HG03064 (cell line): ENCODE results near the gene ACOXL.

Experiments
- ATAC-seq: cut with Tn5 transposase; IDR thresholded peaks from one replicate; pipeline ENCODE4 v1.9.1; 2021; ENCODE audit warnings: low read depth; ENCODE audit not compliant: unreplicated experiment

ACOXL gene

DNA sequence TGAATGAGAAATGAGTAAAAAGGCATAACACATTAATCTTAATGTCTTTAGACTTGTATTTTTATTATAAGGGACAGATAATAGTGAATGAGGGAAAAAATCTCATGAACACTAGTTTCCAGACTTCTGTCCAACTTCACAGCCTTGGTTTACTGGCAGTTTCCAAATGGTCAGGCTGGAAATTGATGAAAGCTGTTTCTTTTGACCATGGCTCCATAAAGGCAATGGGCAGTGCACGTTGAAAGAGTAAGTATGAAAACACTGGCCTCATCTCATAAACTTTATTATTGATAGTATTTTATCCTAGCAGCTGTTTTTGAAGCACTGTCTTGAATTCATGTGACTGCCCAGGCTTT lies 411.4 kb downstream of the ACOXL start:
- ATAC-seq, result no peak

DNA sequence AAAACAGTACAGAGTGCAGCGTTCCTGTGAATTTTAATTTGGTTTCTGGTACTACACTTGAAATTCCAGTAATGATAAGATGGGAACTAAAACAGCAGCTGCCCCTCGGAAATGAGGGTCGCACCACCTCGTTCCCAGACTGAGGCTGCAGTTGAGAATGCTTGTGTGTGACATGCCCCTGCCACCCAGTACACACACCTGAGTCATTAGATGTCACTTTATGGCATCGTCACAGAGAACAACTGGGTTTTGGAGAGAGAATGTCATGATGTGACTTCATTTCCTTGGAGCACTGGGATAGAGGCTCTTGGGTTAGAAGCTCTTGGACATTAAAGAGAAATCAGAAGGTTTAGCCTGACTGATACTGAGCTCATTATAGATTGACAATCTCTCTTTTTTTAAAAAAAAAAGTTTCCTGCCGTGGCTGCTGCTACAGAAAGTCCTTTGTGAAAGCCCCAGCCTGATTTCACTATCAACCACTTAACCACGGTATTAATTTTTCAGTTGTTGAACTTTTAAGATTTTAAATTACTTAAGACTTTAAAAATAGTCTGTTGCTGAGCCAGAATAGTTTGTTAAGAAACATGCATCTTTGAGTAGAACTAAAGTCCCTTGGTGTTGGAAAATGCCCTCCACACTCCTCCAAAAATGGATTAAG lies 412.9 kb downstream of the ACOXL start:
- ATAC-seq, result no peak

DNA sequence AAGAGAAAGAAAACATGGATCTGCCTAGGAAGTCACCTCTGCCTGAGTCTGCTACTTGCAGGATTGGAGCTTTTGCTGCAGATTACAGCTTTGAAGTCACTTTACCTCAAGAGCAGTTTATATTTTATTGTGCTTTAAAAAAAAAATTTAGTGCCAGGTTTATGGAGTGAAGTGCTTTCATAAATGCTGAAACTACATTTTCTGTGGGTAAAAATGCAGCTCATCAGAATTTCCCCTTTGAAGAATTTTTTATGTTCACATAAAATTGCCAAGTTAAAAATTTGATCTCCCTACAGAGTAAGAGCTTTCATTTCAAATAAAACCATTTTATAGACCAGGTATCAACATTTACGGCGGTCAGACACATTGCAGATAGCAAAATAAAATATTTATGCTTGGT lies 413.6 kb downstream of the ACOXL start:
- no peak for ATAC-seq

DNA sequence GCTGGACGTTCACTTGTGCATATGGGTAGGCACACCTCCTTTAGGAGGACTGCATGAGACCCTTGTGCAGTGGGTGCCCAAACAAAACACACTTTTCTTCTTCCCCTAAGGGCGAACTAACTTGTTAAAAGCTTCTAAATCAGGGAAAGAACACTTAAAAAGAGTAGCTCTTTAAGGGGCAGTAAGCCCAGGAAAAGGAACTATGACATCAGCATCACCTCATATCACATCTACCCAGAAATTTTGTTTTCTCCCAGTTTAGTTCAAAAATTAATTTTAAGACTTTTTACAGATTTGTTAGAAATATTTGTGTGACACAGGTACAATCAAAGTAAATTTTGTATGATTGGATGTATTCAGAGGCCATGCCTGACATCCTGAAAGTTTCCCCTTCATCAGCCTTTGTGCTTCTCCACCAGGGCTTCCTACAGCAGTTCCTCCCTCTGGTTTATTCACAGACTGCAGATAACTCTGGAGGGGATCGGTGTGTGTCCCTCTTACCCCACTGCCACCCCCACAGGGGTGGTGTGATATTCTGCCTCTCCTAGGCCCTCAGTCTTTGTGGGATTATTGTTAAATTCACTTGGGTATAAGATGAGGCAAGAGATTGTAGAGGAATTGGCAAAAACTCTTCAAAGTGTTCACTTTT lies 416.0 kb downstream of the ACOXL start:
- ATAC-seq, result no peak

DNA sequence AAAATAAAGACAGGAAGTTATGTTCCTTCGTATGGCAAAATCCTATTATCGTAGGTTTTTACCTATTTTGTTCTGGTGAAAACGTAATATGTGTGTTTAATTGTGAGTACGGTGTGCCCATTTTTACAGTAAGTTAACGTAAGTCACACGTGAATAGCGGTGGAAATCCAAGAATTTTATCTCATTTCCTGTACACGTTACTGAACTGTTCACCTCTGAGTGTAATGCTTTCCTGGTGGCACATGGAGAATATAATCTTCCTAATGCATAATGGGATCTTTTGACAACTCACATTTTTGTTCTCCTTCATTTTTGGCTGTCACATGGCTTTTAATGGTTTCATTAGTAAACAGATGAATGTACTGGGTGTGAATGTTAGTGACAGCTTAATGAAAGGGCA lies 416.6 kb downstream of the ACOXL start:
- ATAC-seq, result no peak

DNA sequence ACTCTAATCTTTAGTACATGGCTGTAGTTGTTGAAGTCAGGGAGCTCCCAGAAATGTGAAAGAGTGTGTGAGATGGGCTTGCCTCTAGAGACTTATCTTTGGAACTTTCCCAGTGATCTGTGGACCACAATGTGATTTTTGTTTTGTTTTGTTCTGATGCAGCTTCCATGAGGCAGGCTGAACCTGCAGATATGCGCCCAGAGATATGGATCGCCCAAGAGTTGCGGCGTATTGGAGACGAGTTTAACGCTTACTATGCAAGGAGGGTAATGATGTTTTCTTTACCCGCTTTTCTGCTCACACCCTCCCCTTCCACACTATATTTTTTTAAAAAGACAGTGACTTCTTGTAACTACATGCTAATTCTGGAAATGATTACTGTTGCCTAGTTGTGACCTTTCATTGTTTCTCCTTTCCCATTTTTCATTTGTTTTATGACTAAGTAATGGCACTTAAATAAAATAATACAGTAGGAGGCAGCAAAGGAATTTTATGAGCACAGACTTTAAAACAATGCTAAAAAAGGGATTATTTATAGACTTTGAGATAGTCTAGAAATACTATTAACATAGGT lies 417.6 kb downstream of the ACOXL start:
- ATAC-seq, result no peak

DNA sequence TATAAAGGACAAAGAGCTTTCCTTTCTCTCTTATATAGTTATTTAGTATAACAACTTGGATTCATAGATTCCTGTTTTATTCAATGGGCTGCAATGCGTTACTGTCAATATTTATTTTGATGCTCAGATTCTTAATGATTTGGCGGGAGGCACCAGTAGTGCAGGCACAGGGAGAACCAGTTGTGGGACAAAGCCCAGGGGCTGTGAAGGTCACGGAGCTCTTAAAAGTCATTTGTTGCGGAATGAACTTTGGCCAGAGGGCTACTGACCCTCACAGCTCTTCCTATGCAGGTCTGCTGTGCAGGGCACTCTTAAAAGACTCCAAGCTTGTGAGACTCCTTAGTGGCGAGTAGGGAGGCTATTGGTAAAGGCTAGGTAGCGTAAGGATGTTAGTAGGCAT lies 422.4 kb downstream of the ACOXL start:
- ATAC-seq, result no peak

DNA sequence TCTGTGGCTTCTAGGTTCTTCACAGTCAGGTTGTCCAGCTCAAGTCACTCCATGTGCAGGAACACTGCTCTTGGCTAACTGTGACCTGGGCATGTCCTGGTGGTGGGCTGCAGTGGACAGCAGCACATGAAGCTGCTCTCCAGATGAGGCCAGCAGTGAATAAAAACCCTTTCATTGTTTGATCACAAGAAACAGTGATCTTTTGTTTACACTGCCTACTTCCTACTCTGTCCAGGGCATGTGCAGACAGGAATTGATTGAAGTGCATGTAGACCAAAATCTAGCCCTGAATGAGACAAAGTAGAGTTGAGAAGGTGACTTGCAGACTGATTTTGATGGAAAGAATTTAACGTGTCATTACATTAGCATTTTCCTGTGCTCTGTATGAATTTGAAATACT lies 423.2 kb downstream of the ACOXL start:
- ATAC-seq, result no peak

DNA sequence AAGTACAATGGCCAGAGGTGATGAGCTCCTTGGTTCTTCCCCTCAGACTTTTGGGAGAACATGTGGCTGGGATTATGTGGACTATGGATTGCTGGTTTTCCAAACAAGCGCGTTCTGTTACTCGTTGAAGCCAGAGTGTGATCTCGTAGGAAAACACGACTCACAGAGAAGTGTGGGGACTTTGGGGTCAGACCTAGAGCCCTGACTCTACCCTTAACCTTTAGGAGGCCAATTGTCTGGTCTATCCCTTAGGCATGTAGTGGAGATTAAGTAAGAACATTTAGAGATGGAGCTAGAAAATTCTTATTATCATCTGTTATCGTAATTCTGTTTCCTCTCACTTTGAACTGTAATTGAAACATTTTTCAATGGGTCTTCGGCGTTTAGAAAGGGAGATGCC lies 424.2 kb downstream of the ACOXL start:
- no peak for ATAC-seq

DNA sequence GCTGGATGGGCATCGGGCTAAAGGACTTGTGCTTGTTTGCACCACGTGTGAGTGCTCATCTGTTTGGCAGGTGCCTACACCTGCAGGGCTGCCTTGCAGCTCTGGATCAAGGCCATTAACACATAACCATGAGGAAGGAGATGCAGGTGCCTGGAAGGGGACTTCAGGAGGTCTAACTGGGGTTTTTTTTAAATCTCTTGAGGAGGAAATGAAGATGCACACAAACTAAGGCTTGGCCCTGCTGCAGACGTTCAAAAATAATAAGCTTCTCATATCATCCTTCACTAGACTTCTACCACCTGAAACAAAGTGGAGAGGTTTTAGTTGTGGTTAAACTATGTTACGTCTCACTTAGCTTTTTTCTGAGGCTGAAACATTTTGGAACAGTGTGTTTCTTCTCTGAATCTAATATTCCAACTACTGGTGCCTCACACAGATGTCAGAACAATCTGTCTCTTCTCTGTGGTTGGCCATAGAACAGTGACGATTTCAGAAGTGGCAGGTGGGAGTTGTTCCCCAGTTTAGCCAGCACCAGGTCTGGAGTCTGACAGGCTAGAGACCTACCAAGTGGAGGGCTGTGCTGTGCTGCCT lies 424.8 kb downstream of the ACOXL start:
- peak; percentile 44 for ATAC-seq

DNA sequence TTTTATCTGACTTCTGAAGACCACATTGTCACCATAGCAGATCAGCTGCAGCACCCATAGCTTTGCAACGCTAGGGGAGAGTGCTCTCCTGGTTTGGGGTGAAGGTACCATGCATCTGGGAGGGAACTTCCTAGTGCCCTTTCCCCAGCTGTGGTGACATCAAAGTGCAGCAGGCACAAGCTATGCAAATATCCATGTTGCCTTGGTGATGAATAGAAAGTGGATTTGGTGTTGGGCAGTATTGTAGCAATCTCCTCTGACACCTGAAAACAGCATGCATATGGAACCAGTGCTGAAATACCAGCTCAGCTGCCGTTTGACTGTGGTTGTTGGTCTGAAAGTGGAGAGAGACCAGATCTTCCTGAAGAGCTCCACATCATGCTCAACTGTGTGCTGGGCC lies 425.4 kb downstream of the ACOXL start:
- peak; percentile 55 for ATAC-seq

DNA sequence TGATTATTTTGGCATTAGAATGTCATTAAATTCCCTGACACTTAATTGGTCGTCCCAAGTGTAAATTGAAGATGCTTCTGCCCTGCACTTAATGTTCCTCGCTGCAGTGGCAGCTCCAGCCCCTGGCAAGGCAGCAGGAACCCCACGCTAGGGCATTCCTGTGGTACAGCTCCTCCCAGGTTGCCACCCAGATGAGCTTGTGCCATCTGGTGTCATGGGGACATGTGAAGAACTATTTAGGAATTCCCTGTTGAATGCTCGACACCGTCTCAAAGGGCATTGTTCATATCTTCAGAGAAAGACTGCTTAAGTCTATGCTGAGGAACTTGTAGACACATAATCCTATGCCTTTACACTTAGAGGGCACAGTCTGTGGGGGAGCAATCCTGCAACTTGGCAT lies 427.3 kb downstream of the ACOXL start:
- ATAC-seq, result no peak

DNA sequence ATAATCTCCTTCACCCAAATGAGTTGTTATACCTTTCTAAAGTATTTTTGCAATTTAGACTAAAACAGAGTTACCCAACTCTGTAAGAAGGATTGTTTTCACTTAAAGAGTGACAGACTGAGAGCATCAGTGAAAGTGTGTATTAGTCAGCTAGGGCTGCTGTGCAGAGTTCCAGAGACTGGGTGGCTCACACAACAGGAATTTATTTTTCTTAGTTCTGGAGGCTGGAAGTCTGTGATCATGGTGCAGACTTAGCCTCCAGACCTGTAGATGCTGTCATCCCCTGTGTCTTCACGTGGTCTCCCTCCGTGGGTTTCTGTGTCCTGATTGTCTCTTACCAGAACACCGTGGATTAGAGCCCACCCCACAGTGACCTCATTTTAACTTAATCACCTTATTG lies 428.4 kb downstream of the ACOXL start:
- ATAC-seq, result no peak

DNA sequence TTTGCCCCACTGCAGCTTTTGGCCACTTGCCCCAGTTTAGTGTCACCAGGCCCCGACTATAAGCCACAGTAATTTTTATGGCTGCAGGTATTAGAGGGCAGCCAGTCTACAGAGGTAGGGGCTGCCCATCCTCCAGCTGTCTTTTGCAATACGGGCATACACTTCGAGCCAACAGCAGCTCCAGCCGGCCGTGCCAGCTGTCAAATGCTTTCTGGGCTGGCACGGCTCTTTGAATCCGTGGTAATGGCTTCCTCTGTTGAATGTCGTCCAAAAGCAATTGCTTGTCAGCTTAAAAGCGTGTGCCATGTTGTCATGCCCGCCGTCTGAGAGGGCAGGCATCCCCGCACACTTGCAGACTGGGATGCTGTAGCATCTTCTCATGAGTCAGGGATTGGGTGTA lies 429.6 kb downstream of the ACOXL start:
- ATAC-seq, result no peak

DNA sequence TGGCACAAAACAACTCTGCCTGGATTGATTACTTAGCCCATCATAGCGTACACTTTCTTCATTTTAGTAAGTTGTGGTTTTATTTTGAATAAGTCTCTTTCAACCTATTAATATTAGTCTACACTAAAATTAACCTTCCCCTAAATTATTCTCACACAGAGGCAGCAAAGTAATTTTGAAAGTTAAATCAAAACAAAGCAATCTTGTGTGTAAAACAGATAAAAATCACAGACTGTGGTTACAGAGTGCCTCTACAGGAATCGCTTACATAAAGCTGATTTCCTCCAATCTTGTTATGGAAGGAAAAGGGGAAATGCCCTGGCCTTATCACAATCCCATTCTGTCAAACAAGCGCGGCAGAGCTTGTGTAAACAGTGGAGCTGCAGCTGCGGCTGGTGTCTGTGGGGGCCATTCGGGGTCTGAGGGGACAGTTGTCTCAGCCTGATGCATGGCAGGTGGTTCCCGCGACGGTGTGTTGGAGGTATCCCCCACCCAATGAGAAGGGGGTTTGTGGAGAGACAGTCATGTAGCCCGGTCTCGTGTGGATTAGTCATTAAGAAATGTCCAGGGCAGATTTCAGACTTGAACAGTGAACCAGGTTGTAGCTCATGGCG lies 430.5 kb downstream of the ACOXL start:
- no peak for ATAC-seq

DNA sequence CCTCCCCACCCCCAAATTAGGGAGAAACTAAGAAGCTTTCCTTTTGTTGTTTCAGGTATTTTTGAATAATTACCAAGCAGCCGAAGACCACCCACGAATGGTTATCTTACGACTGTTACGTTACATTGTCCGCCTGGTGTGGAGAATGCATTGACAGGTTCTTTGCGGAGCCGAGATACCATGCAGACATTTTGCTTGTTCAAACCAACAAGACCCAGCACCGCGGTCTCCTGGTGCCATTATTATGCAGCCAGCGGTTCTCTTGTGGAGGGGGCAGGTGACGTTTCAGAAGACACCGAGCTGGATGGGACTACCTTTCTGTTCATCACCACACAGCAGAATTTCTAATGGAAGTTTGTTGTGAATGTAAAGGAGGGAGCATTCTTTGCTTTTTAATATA lies 431.7 kb downstream of the ACOXL start:
- no peak for ATAC-seq

DNA sequence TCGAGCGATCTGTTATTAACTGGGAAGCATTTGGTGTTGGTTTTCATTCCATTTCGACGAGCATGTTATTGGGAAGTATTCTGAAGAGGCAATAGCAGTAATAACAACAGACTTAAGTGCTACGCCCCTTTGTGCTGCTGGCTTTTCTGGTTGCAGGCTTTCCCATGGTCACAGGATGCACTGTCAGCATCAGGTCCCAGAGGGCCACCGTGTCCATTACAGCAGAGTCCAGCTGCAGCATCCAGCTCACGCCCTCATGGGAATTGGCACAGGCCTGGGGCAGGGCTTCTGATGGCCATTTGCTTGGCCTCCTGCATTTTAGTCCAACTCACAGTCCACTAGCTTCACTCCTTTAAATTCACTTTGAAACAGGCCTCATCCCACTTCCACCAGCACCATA lies 432.7 kb downstream of the ACOXL start:
- no peak for ATAC-seq

DNA sequence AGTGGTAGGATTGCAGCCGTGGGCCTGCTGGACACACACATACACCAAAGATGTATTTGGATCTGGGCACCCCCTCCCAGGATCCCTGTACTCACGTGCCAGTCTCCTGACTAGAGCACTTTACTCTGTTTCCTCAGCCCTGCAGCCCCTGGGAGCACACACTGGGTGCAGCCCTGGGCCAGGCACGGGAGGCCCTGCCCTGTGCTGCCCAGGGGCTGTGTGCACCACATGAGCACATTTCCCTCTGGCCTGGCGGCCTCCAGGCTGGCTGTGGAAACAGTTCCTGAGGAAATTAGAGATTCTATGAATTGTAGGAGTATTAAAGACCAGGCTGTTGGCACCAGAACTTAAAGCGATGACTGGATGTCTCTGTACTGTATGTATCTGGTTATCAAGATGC lies 433.7 kb downstream of the ACOXL start:
- no peak for ATAC-seq

DNA sequence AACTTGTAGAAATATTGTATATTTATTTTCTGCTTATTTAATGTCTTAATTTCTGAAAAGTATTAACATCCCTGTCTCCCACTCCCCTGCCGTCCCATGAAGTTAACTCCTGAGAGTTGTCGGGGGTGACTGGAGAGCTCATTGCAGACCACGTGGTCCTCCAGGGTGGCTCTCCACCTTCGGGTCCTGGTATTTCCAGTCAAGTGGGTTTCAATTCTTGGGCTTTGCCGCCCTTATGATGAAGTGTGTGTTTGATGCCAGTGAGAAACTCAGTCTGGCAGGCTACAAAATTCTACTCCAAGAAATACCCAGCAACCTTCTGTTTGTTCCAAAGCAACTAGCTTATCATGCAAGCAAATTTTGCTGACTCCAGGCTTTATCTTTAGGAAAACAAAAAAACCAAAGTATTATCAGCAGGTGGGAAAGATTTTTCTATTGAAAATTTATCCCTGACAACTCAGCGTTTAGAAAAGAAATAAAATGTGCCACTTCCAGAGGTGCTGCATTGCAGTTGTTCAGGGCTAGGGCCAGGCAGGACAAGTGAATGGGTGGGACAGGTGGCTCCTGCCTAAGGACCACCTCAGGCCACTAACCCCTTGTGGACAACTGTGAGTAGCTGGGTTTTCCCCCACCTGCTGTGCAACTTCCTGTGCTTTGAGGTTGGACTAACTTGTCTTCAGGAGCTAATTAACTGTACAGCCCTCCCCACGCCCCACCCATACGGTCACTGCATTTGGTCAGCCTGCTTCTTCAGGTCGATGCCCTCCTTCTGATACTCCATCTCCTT lies 434.9 kb downstream of the ACOXL start:
- ATAC-seq, result no peak

DNA sequence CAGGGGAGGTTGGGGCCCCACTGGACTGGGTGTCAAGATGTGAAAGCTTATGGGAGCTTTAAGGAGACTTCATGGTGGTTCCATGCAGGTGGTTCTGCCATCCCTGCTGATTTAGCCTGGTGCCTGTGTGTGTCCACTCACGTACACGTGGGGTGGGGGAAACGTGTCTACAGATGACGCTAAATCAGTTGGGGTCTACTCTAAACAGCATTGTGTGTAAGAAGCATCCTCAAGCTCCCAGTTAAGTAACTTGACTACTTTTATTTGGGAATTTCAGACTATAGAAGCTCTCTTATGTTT lies 435.4 kb downstream of the ACOXL start:
- ATAC-seq, result no peak
